ENCODE measurements around the gene URI1.
"Not testable (repeated sequence)": the region's sequence is repeated elsewhere in the genome, so short reads cannot be mapped to it uniquely, and the experiment has no call there.

GRCh38 chr19:30041931-30042330 lies 99.9 kb downstream of the URI1 start:
- TF ChIP-seq MAX (IDR thresholded peaks at IDR 0.05); CTCF (IDR thresholded peaks at IDR 0.05; ENCODE audit: control extremely low read depth in 1 of 3, insufficient read depth in 1 of 3, low read depth in 1 of 3, low read length in 3 of 3); POLR2A (IDR thresholded peaks at IDR 0.05; ENCODE audit: control extremely low read depth in 1 of 2, low read depth in 2 of 2, low read length in 2 of 2); EZH2 (IDR thresholded peaks at IDR 0.05; ENCODE audit: low read depth, low read length, severe bottlenecking); HDAC2 (IDR thresholded peaks at IDR 0.05; ENCODE audit: borderline replicate concordance in 1 of 2, low read depth in 2 of 2, low read length in 2 of 2); CEBPB (IDR thresholded peaks at IDR 0.05; ENCODE audit: low read depth, low read length): not testable (repeated sequence)

All from H1 (cell line).